ENCODE data around the gene SRF.

- no peak for TF ChIP-seq CTCF (conservative IDR thresholded peaks at IDR 0.05 in 1 of 2, IDR thresholded peaks at IDR 0.05 in 1 of 2; ENCODE audit: low read depth in 1 of 2, low read length in 2 of 2)
- TF ChIP-seq EZH2 (IDR thresholded peaks at IDR 0.05; ENCODE audit: low read length, missing control alignments), result no peak
Measured at GRCh38 chr6:43180985-43181384, 9.9 kb downstream of the SRF start.
